ENCODE measurements around the gene PDLIM4. TPM values are rescaled to one million over a fixed set of nuclear protein-coding genes. Genes with fewer than 3 reads are reported as not detected.

PDLIM4 gene
- total RNA-seq, 2 experiments from 2014 or later, result 2.3 TPM; not detected in 1

GRCh38 chr5:132260714-132261551, 3.4 kb downstream of the PDLIM4 start:
- Mint-ChIP-seq H3K4me1 (peaks cover 20% of the 10 kb centered on the region), H3K9me3 (ENCODE audit: low read depth) (no peaks in the 10 kb centered on the region)
- DNase-seq, result peak; percentile 41

GRCh38 chr5:132261881-132262845, 4.7 kb downstream of the PDLIM4 start:
- Mint-ChIP-seq H3K4me3 (no peak overlapping the region), H3K4me1 (peaks cover 20% of the 10 kb centered on the region), H3K27me3 (peaks cover 1% of the 10 kb centered on the region), H3K36me3 (no peaks in the 10 kb centered on the region), H3K9me3 (ENCODE audit: low read depth) (no peaks in the 10 kb centered on the region), H3K27ac (no peak overlapping the region)
- peak; percentile 36 for DNase-seq
- no peak for ATAC-seq
- CTCF ChIA-PET, result interaction anchor here (1.0 to 2.6 kb wide), 4 partner anchors 10 to 24 kb away, joined by 3 to 10 read pairs (median 6); no protein-coding TSS in a partner anchor

More at GRCh38 chr5:132260714-132261551, 3.4 kb downstream of the PDLIM4 start:
- H3K4me3 Mint-ChIP-seq, result no peak overlapping the region
- CTCF ChIA-PET, result interaction anchor here (1.0 to 2.6 kb wide), 3 partner anchors 12 to 23 kb away, joined by 3 to 10 read pairs (median 4); no protein-coding TSS in a partner anchor
- ATAC-seq, result peak; percentile 21
- no peaks in the 10 kb centered on the region for H3K36me3 Mint-ChIP-seq
- peaks cover 13% of the 10 kb centered on the region for H3K27me3 Mint-ChIP-seq
- H3K27ac Mint-ChIP-seq, result no peak overlapping the region

GRCh38 chr5:132262882-132263547, 5.5 kb downstream of the PDLIM4 start:
- DNase-seq (peak; percentile 33), ATAC-seq (no peak)
- Mint-ChIP-seq H3K4me3 (no peak overlapping the region), H3K9me3 (ENCODE audit: low read depth) (no peaks in the 10 kb centered on the region), H3K36me3 (no peaks in the 10 kb centered on the region), H3K27ac (no peak overlapping the region), H3K27me3 (no peaks in the 10 kb centered on the region), H3K4me1 (peaks cover 20% of the 10 kb centered on the region)
- CTCF ChIA-PET, result interaction anchor here (1.1 to 2.6 kb wide), 3 partner anchors 9 to 25 kb away, joined by 3 to 10 read pairs (median 9); no protein-coding TSS in a partner anchor

DNA sequence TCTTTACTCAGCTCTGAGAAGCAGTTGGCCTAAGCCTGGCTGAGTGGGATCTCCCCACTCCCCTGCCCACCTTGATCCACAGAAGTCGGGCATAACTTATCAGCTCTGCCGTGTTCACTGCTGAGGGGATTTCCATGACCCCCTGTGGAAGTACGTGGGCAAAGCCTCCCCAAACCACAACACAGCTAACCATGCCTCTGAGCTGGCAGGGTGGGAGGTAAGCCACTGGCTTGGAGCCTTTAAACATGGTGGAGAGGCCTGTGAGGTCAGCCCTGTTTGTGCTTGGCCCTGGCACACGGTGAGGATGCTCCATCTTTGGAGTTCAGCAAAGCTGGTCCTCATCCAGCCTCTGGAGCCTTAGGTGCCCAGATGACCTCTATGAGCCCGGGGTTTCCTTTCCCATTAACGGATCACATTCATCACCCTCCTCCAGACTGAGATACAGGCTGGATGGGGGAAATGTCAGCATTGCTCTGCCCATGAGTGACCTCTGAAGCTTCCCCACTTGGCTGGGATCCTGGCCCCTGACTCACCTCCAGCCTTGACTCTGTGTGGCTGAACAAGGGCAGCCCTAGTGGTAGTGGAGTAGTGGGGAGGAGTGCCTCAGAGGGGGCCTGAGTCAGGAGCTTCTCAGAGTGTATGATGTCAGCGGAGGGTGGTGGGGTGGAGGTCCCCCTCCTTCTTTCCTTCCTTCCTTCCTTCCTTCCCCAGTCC, 6.2 kb downstream of the PDLIM4 start:
- CTCF ChIA-PET, result interaction anchor here (1.1 to 1.9 kb wide), 2 partner anchors 9 to 25 kb away, joined by 3 to 9 read pairs; no protein-coding TSS in a partner anchor
- H3K27ac Mint-ChIP-seq, result no peak overlapping the region
- no peaks in the 10 kb centered on the region for H3K27me3 Mint-ChIP-seq
- no peaks in the 10 kb centered on the region for H3K36me3 Mint-ChIP-seq
- peak; percentile 40 for DNase-seq
- H3K4me3 Mint-ChIP-seq, result no peak overlapping the region
- ATAC-seq, result peak; percentile 24
- H3K4me1 Mint-ChIP-seq, result peaks cover 20% of the 10 kb centered on the region
- no peaks in the 10 kb centered on the region for H3K9me3 Mint-ChIP-seq (ENCODE audit: low read depth)

DNA sequence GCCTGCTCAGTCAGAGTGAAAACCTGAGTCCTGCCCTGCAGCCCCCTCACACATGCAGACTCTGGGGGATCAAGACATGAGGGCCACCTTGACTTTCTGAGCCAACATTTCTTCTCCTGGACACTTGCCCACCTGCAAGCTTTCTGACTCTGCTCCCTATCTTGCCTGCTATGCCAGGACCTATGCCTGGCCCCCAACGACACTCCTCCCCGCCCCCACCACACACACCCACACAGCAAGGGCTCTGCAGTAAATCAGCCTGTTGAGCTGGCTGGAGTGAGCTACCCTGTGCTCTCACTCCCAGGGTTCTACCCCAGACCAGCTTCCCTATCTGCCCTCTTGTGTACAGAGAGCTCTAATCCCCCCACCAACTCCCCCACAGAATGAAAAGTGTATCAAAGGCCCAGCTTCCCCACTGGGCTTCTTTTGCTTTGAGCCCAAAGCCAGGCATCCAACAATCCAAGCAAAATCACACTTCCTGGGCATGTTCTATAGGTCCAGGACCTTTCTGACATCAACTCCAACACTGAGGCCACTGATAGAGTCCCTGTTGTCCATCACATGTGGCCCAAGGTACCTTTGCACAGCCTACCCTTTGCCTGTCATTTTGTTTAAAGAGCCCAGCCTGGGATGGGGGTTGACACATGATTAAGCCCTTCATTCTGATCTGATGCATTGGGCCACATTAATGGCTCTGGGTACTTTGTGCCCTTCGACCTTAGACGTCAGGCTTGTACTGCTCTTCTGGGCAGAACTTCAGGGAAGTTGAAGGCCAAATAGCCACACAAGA, 7.2 kb downstream of the PDLIM4 start:
- DNase-seq, result peak; percentile 37
- no peak overlapping the region for H3K27ac Mint-ChIP-seq
- no peaks in the 10 kb centered on the region for H3K9me3 Mint-ChIP-seq (ENCODE audit: low read depth)
- no peak for ATAC-seq
- no peak overlapping the region for H3K4me3 Mint-ChIP-seq
- no peaks in the 10 kb centered on the region for H3K27me3 Mint-ChIP-seq
- H3K36me3 Mint-ChIP-seq, result no peaks in the 10 kb centered on the region
- peaks cover 18% of the 10 kb centered on the region for H3K4me1 Mint-ChIP-seq
- CTCF ChIA-PET, result no interaction called here

- peaks cover 14% of the 10 kb centered on the region for H3K4me1 Mint-ChIP-seq
- ATAC-seq, result no peak
Measured at GRCh38 chr5:132265336-132266030, 8.0 kb downstream of the PDLIM4 start.

GRCh38 chr5:132266031-132266835, 8.7 kb downstream of the PDLIM4 start:
- Mint-ChIP-seq H3K4me3 (no peak overlapping the region), H3K27me3 (no peaks in the 10 kb centered on the region), H3K36me3 (no peaks in the 10 kb centered on the region), H3K4me1 (peaks cover 9% of the 10 kb centered on the region), H3K27ac (no peak overlapping the region), H3K9me3 (ENCODE audit: low read depth) (no peaks in the 10 kb centered on the region)
- CTCF ChIA-PET, result interaction anchor here (0.7 kb wide), 1 partner anchor 28 kb away, joined by 3 read pairs; no protein-coding TSS in a partner anchor
- ATAC-seq (no peak), DNase-seq (peak; percentile 32)

More at GRCh38 chr5:132265336-132266030, 8.0 kb downstream of the PDLIM4 start:
- H3K4me3 Mint-ChIP-seq, result no peak overlapping the region
- no peaks in the 10 kb centered on the region for H3K9me3 Mint-ChIP-seq (ENCODE audit: low read depth)
- DNase-seq, result no peak
- H3K27me3 Mint-ChIP-seq, result no peaks in the 10 kb centered on the region
- H3K36me3 Mint-ChIP-seq, result no peaks in the 10 kb centered on the region
- CTCF ChIA-PET, result interaction anchor here (0.7 kb wide), 1 partner anchor 28 kb away, joined by 3 read pairs; no protein-coding TSS in a partner anchor
- H3K27ac Mint-ChIP-seq, result no peak overlapping the region

DNA sequence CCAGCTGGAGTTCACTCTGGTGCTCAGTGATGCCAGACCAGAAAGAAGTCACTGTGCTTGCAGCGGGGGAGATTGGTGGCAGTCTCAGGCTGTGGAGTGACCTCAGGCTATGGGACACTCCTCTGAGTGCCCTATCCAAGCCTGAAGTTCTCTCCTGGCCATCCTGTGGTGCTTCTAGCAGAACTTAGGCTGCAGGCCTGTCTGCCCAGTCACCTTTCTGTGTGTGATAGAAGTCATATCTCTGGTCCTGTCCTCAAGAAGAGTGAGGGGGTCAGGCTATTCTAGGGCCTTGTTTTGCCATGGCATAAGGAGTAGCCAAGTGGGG, 9.3 kb downstream of the PDLIM4 start:
- ATAC-seq, result no peak
- CTCF ChIA-PET, result no interaction called here
- H3K27me3 Mint-ChIP-seq, result no peaks in the 10 kb centered on the region
- H3K9me3 Mint-ChIP-seq (ENCODE audit: low read depth), result no peaks in the 10 kb centered on the region
- DNase-seq, result peak; percentile 34
- no peak overlapping the region for H3K27ac Mint-ChIP-seq
- no peaks in the 10 kb centered on the region for H3K36me3 Mint-ChIP-seq
- peaks cover 11% of the 10 kb centered on the region for H3K4me1 Mint-ChIP-seq
- no peak overlapping the region for H3K4me3 Mint-ChIP-seq

- Mint-ChIP-seq H3K36me3 (no peaks in the 10 kb centered on the region), H3K9me3 (ENCODE audit: low read depth) (no peaks in the 10 kb centered on the region), H3K4me3 (no peak overlapping the region), H3K27ac (no peak overlapping the region), H3K27me3 (no peaks in the 10 kb centered on the region), H3K4me1 (peaks cover 12% of the 10 kb centered on the region)
- CTCF ChIA-PET, result interaction anchor here (1.7 kb wide), 1 partner anchor 29 kb away, joined by 4 read pairs; no protein-coding TSS in a partner anchor
- ATAC-seq (no peak), DNase-seq (no peak)
Measured at GRCh38 chr5:132267166-132267739, 9.8 kb downstream of the PDLIM4 start.

GRCh38 chr5:132267931-132268768, 10.7 kb downstream of the PDLIM4 start:
- H3K4me3 Mint-ChIP-seq, result no peak overlapping the region
- peaks cover 3% of the 10 kb centered on the region for H3K27me3 Mint-ChIP-seq
- CTCF ChIA-PET, result interaction anchor here (0.6 to 1.7 kb wide), 3 partner anchors 26 to 30 kb away, joined by 3 to 4 read pairs (median 4); partner anchors contain the start of gene SLC22A4
- DNase-seq (peak; percentile 37), ATAC-seq (no peak)
- H3K9me3 Mint-ChIP-seq (ENCODE audit: low read depth), result no peaks in the 10 kb centered on the region
- H3K4me1 Mint-ChIP-seq, result peaks cover 12% of the 10 kb centered on the region
- H3K27ac Mint-ChIP-seq, result no peak overlapping the region
- no peaks in the 10 kb centered on the region for H3K36me3 Mint-ChIP-seq
